Measurements from ENCODE around the gene ETV1. TPM values are rescaled to one million over a fixed set of nuclear protein-coding genes. Genes with fewer than 3 reads are reported as not detected.

Gene ETV1
- total RNA-seq, 1 experiment from 2014 or later = 0.52 TPM

GRCh38 chr7:13915891-13916290, 73.6 kb downstream of the ETV1 start:
- H3K9me3 ChIP-seq = no peaks in the 10 kb centered on the region
- Mint-ChIP-seq H3K9me3 (ENCODE audit: unreplicated experiment) (no peaks in the 10 kb centered on the region), H3K4me1 (ENCODE audit: low read depth, unreplicated experiment) (peaks cover 7% of the 10 kb centered on the region), H3K36me3 (ENCODE audit: insufficient read depth, unreplicated experiment) (no peaks in the 10 kb centered on the region), H3K4me3 (ENCODE audit: unreplicated experiment) (no peak overlapping the region), H3K27me3 (ENCODE audit: insufficient read depth, unreplicated experiment) (no peaks in the 10 kb centered on the region), H3K27ac (ENCODE audit: unreplicated experiment) (no peak overlapping the region)
- CTCF ChIA-PET = interaction anchor here (0.6 kb wide), 1 partner anchor 556 kb away, joined by 4 read pairs; no protein-coding TSS in a partner anchor
- POLR2A ChIA-PET = no interaction called here
- intact Hi-C loops (cut with micrococcal nuclease; ENCODE audit: unreplicated experiment) = no loop called here
- TF ChIP-seq, protein P1, sequence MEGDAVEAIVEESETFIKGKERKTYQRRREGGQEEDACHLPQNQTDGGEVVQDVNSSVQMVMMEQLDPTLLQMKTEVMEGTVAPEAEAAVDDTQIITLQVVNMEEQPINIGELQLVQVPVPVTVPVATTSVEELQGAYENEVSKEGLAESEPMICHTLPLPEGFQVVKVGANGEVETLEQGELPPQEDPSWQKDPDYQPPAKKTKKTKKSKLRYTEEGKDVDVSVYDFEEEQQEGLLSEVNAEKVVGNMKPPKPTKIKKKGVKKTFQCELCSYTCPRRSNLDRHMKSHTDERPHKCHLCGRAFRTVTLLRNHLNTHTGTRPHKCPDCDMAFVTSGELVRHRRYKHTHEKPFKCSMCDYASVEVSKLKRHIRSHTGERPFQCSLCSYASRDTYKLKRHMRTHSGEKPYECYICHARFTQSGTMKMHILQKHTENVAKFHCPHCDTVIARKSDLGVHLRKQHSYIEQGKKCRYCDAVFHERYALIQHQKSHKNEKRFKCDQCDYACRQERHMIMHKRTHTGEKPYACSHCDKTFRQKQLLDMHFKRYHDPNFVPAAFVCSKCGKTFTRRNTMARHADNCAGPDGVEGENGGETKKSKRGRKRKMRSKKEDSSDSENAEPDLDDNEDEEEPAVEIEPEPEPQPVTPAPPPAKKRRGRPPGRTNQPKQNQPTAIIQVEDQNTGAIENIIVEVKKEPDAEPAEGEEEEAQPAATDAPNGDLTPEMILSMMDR (IDR thresholded peaks at IDR 0.05; ENCODE audit: insufficient read depth in 1 of 2, low read depth in 1 of 2, low read length in 1 of 2, severe bottlenecking in 1 of 2, unreplicated experiment in 1 of 2) = no peak
- H3K4me3 ChIP-seq (ENCODE audit: low read depth, low read length) = no peak overlapping the region
- H3K27me3 ChIP-seq (replicated peaks; ENCODE audit: control insufficient read depth, insufficient read depth, low read length) = no peaks in the 10 kb centered on the region
- BruUV-seq (replicated peaks) = no TSS peak
- DNase-seq = no peak
- no peaks in the 10 kb centered on the region for H3K36me3 ChIP-seq (ENCODE audit: control insufficient read depth, insufficient read depth, low read length)
- 0 out of 2 replicates have a peak, but pooled peaks cover 5% of the 10 kb centered on the region for H3K4me1 ChIP-seq

DNA sequence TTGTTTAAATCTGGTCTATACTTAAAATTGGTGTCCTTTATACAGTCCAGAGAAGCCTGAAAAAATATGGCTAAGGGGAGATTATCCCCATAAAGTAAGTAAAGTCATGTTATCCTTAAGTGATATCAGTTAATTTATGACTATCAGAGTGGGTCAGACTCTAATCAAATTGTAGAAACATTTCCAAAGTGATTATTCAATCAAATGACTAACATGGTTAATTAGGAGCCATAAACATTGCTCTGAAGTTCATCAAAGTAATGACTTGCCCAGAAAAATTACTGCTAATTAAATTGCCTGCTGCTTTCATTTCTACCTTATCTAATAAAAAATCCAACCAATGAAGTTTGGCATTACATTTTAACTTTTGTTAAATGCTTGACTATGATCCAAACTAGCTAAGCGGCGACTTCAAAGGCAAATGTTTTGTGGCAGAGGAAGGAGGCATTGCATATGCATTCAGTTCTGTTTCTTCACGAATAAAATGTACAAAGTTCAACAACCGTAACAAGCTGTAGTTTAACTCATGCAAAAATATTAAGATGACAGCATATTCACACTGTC, 76.7 kb downstream of the ETV1 start:
- Mint-ChIP-seq H3K4me1 (ENCODE audit: low read depth, unreplicated experiment) (no peaks in the 10 kb centered on the region), H3K27ac (ENCODE audit: unreplicated experiment) (no peak overlapping the region), H3K4me3 (ENCODE audit: unreplicated experiment) (no peak overlapping the region), H3K36me3 (ENCODE audit: insufficient read depth, unreplicated experiment) (no peaks in the 10 kb centered on the region), H3K9me3 (ENCODE audit: unreplicated experiment) (no peaks in the 10 kb centered on the region), H3K27me3 (ENCODE audit: insufficient read depth, unreplicated experiment) (peaks cover 3% of the 10 kb centered on the region)
- no peaks in the 10 kb centered on the region for H3K4me1 ChIP-seq
- no peak overlapping the region for H3K4me3 ChIP-seq (ENCODE audit: low read depth, low read length)
- no peaks in the 10 kb centered on the region for H3K9me3 ChIP-seq
- ChIA-PET POLR2A (no interaction called here), CTCF (no interaction called here)
- no peaks in the 10 kb centered on the region for H3K36me3 ChIP-seq (ENCODE audit: control insufficient read depth, insufficient read depth, low read length)
- no peak for DNase-seq
- intact Hi-C loops (cut with micrococcal nuclease; ENCODE audit: unreplicated experiment) = no loop called here
- no peaks in the 10 kb centered on the region for H3K27me3 ChIP-seq (replicated peaks; ENCODE audit: control insufficient read depth, insufficient read depth, low read length)
- TF ChIP-seq, protein P1 (IDR thresholded peaks at IDR 0.05; ENCODE audit: insufficient read depth in 1 of 2, low read depth in 1 of 2, low read length in 1 of 2, severe bottlenecking in 1 of 2, unreplicated experiment in 1 of 2) = no peak
- BruUV-seq (replicated peaks) = no TSS peak

- Mint-ChIP-seq H3K4me1 (ENCODE audit: low read depth, unreplicated experiment) (no peaks in the 10 kb centered on the region), H3K27ac (ENCODE audit: unreplicated experiment) (no peak overlapping the region), H3K36me3 (ENCODE audit: insufficient read depth, unreplicated experiment) (no peaks in the 10 kb centered on the region), H3K9me3 (ENCODE audit: unreplicated experiment) (no peaks in the 10 kb centered on the region), H3K27me3 (ENCODE audit: insufficient read depth, unreplicated experiment) (peaks cover 6% of the 10 kb centered on the region), H3K4me3 (ENCODE audit: unreplicated experiment) (no peak overlapping the region)
- Histone ChIP-seq H3K27me3 (replicated peaks; ENCODE audit: control insufficient read depth, insufficient read depth, low read length) (no peaks in the 10 kb centered on the region), H3K4me1 (no peaks in the 10 kb centered on the region), H3K4me3 (ENCODE audit: low read depth, low read length) (no peak overlapping the region), H3K36me3 (ENCODE audit: control insufficient read depth, insufficient read depth, low read length) (no peaks in the 10 kb centered on the region), H3K9me3 (no peaks in the 10 kb centered on the region)
- CTCF ChIA-PET = no interaction called here
- TF ChIP-seq, protein P1 (IDR thresholded peaks at IDR 0.05; ENCODE audit: insufficient read depth in 1 of 2, low read depth in 1 of 2, low read length in 1 of 2, severe bottlenecking in 1 of 2, unreplicated experiment in 1 of 2) = no peak
- BruUV-seq (replicated peaks) = no TSS peak
- POLR2A ChIA-PET = no interaction called here
- intact Hi-C loops (cut with micrococcal nuclease; ENCODE audit: unreplicated experiment) = no loop called here
- no peak for DNase-seq
Measured at GRCh38 chr7:13911909-13912308, 77.6 kb downstream of the ETV1 start.

All from Caco-2 (cell line).